Panc1 (cell line): ENCODE results near the gene TAB2. TPM values are rescaled to one million over a fixed set of nuclear protein-coding genes. Genes with fewer than 3 reads are reported as not detected.

ENCODE experiments used
- ATAC-seq: fragments of 200-7000 bp; cut with Tn5 transposase; 2 replicates; pipeline ENCODE4 v1.9.1; 2020; ENCODE audit warnings: mild to moderate bottlenecking, moderate library complexity
- BruUV-seq: library from RNA; stranded (reverse); fragments of 400-500 nt; replicated peaks from 2 replicates; lab custom pipeline; 2021; lab: Mats Ljungman, UMichigan
- CTCF ChIA-PET: fragments of 300-600 bp; sonication (Branson Sonifier 250); formaldehyde crosslinking; loops from one replicate; lab custom pipeline; 2022; ENCODE audit warnings: antibody characterized with exemption; lab: Charles Lee
- POLR2A ChIA-PET: fragments of 300-600 bp; sonication (Branson Sonifier 250); formaldehyde crosslinking; loops from one replicate; lab custom pipeline; 2022; ENCODE audit warnings: antibody characterized with exemption; lab: Charles Lee
- DNase-seq: peaks from one replicate; pipeline ENCODE4 v3.0.0-alpha.2; 2010; ENCODE audit warnings: low read depth, low spot score
- H3K27ac ChIP-seq: 2 replicates; pipeline ENCODE4 v1.5.1; 2011; ENCODE audit warnings: mild to moderate bottlenecking, low read length, inconsistent platforms
- H3K27me3 ChIP-seq: fragments of 200-500 bp; sonication (Bioruptor generic); 2 replicates; pipeline ENCODE4 v1.6.0; 2014; ENCODE audit warnings: low read length, inconsistent platforms; ENCODE audit not compliant: control insufficient read depth, insufficient read depth
- H3K36me3 ChIP-seq: fragments of 200-500 bp; sonication (Bioruptor generic); 2 replicates; pipeline ENCODE4 v1.5.1; 2014; ENCODE audit warnings: inconsistent platforms, mild to moderate bottlenecking, low read length, moderate library complexity; ENCODE audit not compliant: control insufficient read depth, insufficient read depth
- H3K4me1 ChIP-seq: 2 replicates; pipeline ENCODE4 v1.5.1; 2011; ENCODE audit warnings: inconsistent platforms, mild to moderate bottlenecking, low read length, moderate library complexity; ENCODE audit not compliant: control insufficient read depth, insufficient read depth
- H3K4me3 ChIP-seq, 2 experiments: 2 replicates each; pipeline ENCODE4 v1.5.1; 2011 to 2012; ENCODE audit warnings: low read depth in 2 of 2, low read length in 2 of 2, mild to moderate bottlenecking in 2 of 2, inconsistent platforms in 1 of 2, moderate library complexity in 1 of 2
- H3K9me3 ChIP-seq: fragments of 200-500 bp; sonication (Bioruptor generic); 2 replicates; pipeline ENCODE4 v1.5.1; 2014; ENCODE audit warnings: low read depth, mild to moderate bottlenecking, inconsistent platforms, low read length, moderate library complexity; ENCODE audit not compliant: control insufficient read depth, insufficient read depth
- CTCF ChIP-seq: fragments of 450-650 bp; IDR thresholded peaks from 2 replicates; pipeline ENCODE4 v1.5.1; 2017; ENCODE audit warnings: mild to moderate bottlenecking
- POLR2AphosphoS5 ChIP-seq: IDR thresholded peaks from 2 replicates; pipeline ENCODE4 v1.6.1; 2012; ENCODE audit warnings: mild to moderate bottlenecking, low read depth, low read length, moderate library complexity
- REST ChIP-seq, 2 experiments: IDR thresholded peaks; 2 replicates each; pipeline ENCODE4 v1.6.1; 2011 to 2012; ENCODE audit warnings: low read depth in 2 of 2, control low read depth in 1 of 2, low read length in 1 of 2, mild to moderate bottlenecking in 1 of 2, moderate library complexity in 1 of 2; ENCODE audit not compliant: insufficient read depth in 1 of 2
- SIN3A ChIP-seq: IDR thresholded peaks from 2 replicates; pipeline ENCODE4 v1.6.1; 2012; ENCODE audit warnings: low read depth, mild to moderate bottlenecking, low read length, moderate library complexity, borderline replicate concordance; ENCODE audit not compliant: insufficient read depth
- TCF7L2 ChIP-seq: IDR thresholded peaks from 2 replicates; pipeline ENCODE4 v1.6.1; 2011; ENCODE audit warnings: mild to moderate bottlenecking, low read depth, low read length, inconsistent platforms
- in situ Hi-C: cut with HindIII; loops from 2 replicates; pipeline ENCODE4 v1.10.0; 2016; ENCODE audit warnings: low sequenced_read_pairs, low pct_unique_long_range_greater_than_20kb
- intact Hi-C: fragments of 100-400 bp; cut with micrococcal nuclease; formaldehyde crosslinking; loops from one replicate; pipeline ENCODE4 v1.10.0; 2022; ENCODE audit not compliant: unreplicated experiment
- total RNA-seq: library from RNA; stranded (reverse); gene quantifications from one replicate; pipeline ENCODE4 v1.2.1, GENCODE V29; 2021; ENCODE audit not compliant: unreplicated experiment

Gene TAB2
- total RNA-seq, 1 experiment from 2014 or later: 47.2 TPM

GRCh38 chr6:149343501-149343900 lies 26.0 kb downstream of the TAB2 start:
- Histone ChIP-seq H3K4me1 (peaks cover 3% of the 10 kb centered on the region; the same call in 1 of the 2 replicates), H3K27me3 (no peaks in the 10 kb centered on the region), H3K36me3 (no peaks in the 10 kb centered on the region), H3K9me3 (no peaks in the 10 kb centered on the region), H3K4me3 (no peak overlapping the region), H3K27ac (no peak overlapping the region)
- CTCF ChIA-PET: no interaction called here
- intact Hi-C loops (no loop called here), in situ Hi-C loops (no loop called here)
- DNase-seq (no peak), ATAC-seq (no peak)
- POLR2A ChIA-PET: no interaction called here
- no peak for TF ChIP-seq REST (IDR thresholded peaks at IDR 0.05; ENCODE audit: insufficient read depth in 1 of 2, low read depth in 2 of 2, low read length in 1 of 2)
- TF ChIP-seq CTCF: no peak
- TF ChIP-seq POLR2AphosphoS5: no peak
- TF ChIP-seq SIN3A: no peak
- TF ChIP-seq TCF7L2: no peak
- BruUV-seq: no TSS peak

- ChIA-PET CTCF (no interaction called here), POLR2A (no interaction called here)
- ATAC-seq (no peak), DNase-seq (no peak)
- Histone ChIP-seq H3K4me1 (peaks cover 3% of the 10 kb centered on the region; the same call in 1 of the 2 replicates), H3K27me3 (no peaks in the 10 kb centered on the region), H3K9me3 (no peaks in the 10 kb centered on the region), H3K27ac (no peak overlapping the region), H3K4me3 (no peak overlapping the region), H3K36me3 (no peaks in the 10 kb centered on the region)
- intact Hi-C loops: no loop called here
- BruUV-seq: no TSS peak
- TF ChIP-seq CTCF (no peak), TCF7L2 (no peak), POLR2AphosphoS5 (no peak), SIN3A (no peak), REST (IDR thresholded peaks at IDR 0.05; ENCODE audit: insufficient read depth in 1 of 2, low read depth in 2 of 2, low read length in 1 of 2) (no peak)
- in situ Hi-C loops: no loop called here
Measured at GRCh38 chr6:149346078-149346477, 28.6 kb downstream of the TAB2 start.
